Endothelial cell of umbilical vein (primary cell): ENCODE measurements around the gene AGPAT2. TPM values are rescaled to one million over a fixed set of nuclear protein-coding genes. Genes with fewer than 3 reads are reported as not detected.

Experiments used
- BruUV-seq: library from RNA; stranded (reverse); fragments of 400-500 nt; replicated peaks from 2 replicates; lab custom pipeline; 2021; lab: Mats Ljungman, UMichigan
- CTCF ChIA-PET: fragments of 300-600, 350-600 bp; sonication (Branson Sonifier 250); formaldehyde crosslinking; loops from one replicate; lab custom pipeline; 2021; ENCODE audit warnings: antibody characterized with exemption, inconsistent platforms; lab: Charles Lee
- POLR2A ChIA-PET: fragments of 300-600, 350-600 bp; sonication (Branson Sonifier 250); formaldehyde crosslinking; loops from one replicate; lab custom pipeline; 2021; ENCODE audit warnings: antibody characterized with exemption, inconsistent platforms; lab: Charles Lee
- DNase-seq: peaks from one replicate; pipeline ENCODE4 v3.0.0-alpha.2; 2011; ENCODE audit warnings: low read depth, low spot score
- FAIRE-seq: peaks from 2 replicates; lab custom pipeline; 2011; peaks lifted over from hg19 to GRCh38; lab: Jason Lieb, UNC
- H2AFZ ChIP-seq: 2 replicates; pipeline ENCODE4 v1.6.0; 2012; ENCODE audit warnings: low read depth, low read length, control low read depth, inconsistent platforms
- H3K27ac ChIP-seq: 2 replicates; pipeline ENCODE4 v1.5.1; 2011; ENCODE audit warnings: low read depth, mild to moderate bottlenecking, control low read depth, low read length, moderate library complexity; ENCODE audit not compliant: insufficient read depth
- H3K27me3 ChIP-seq, 2 experiments: 2 replicates each; pipeline versions ENCODE4 v1.6.0 to v1.6.1; 2011; ENCODE audit warnings: low read length in 2 of 2, mixed read lengths in 1 of 2; ENCODE audit not compliant: control insufficient read depth in 2 of 2, insufficient read depth in 2 of 2
- H3K36me3 ChIP-seq, 2 experiments: 2 replicates in 1 of 2; 3 replicates in 1 of 2; pipeline ENCODE4 v1.5.1; 2011; ENCODE audit warnings: low read length in 2 of 2, mild to moderate bottlenecking in 1 of 2, moderate library complexity in 1 of 2; ENCODE audit not compliant: control insufficient read depth in 2 of 2, insufficient read depth in 2 of 2; ENCODE audit errors: extremely low read depth in 1 of 2
- H3K4me1 ChIP-seq: 3 replicates; pipeline ENCODE4 v1.5.1; 2011; ENCODE audit warnings: mild to moderate bottlenecking, low read length; ENCODE audit not compliant: control insufficient read depth, insufficient read depth; ENCODE audit errors: extremely low read depth
- H3K4me2 ChIP-seq: 2 replicates; pipeline ENCODE4 v1.6.1; 2011; ENCODE audit warnings: low read length, control low read depth, mixed read lengths; ENCODE audit not compliant: insufficient read depth
- H3K4me3 ChIP-seq, 3 experiments: fragments of 200-600 bp in 1 of 3; sonication (generic), shearing (Covaris generic) in 1 of 3; replicated peaks in 1 of 3; 2 replicates each; pipeline ENCODE4 v1.5.1; 2011 to 2016; ENCODE audit warnings: control low read depth in 3 of 3, low read length in 3 of 3, mild to moderate bottlenecking in 2 of 3, inconsistent platforms in 1 of 3, low read depth in 1 of 3, moderate library complexity in 1 of 3; ENCODE audit not compliant: insufficient read depth in 1 of 3
- H3K79me2 ChIP-seq: 2 replicates; pipeline ENCODE4 v1.6.0; 2012; ENCODE audit warnings: low read length, inconsistent platforms; ENCODE audit not compliant: control insufficient read depth, insufficient read depth
- H3K9ac ChIP-seq: replicated peaks from 2 replicates; pipeline ENCODE3; 2011; ENCODE audit warnings: low read length, control low read depth; ENCODE audit not compliant: insufficient read depth; ENCODE audit errors: extremely low read depth
- H3K9me1 ChIP-seq: replicated peaks from 3 replicates; pipeline ENCODE4 v1.6.0; 2011; ENCODE audit warnings: mild to moderate bottlenecking, low read length; ENCODE audit not compliant: control insufficient read depth, insufficient read depth; ENCODE audit errors: extremely low read depth
- H3K9me3 ChIP-seq: replicated peaks from 2 replicates; pipeline ENCODE4 v1.5.1; 2012; ENCODE audit warnings: low read length, inconsistent platforms; ENCODE audit not compliant: control insufficient read depth, insufficient read depth
- H4K20me1 ChIP-seq: replicated peaks from 2 replicates; pipeline ENCODE3; 2011; ENCODE audit warnings: mild to moderate bottlenecking, low read length; ENCODE audit not compliant: control insufficient read depth, insufficient read depth; ENCODE audit errors: extremely low read depth
- CTCF ChIP-seq, 2 donors: IDR thresholded peaks; 1 replicate in 1 of 2; 2 replicates in 1 of 2; pipeline ENCODE4 v1.5.1; 2011; ENCODE audit warnings: low read length in 2 of 2, mild to moderate bottlenecking in 2 of 2, moderate library complexity in 2 of 2, control low read depth in 1 of 2, inconsistent platforms in 1 of 2, low read depth in 1 of 2; ENCODE audit not compliant: insufficient read depth in 1 of 2; ENCODE audit errors: extremely low read depth in 1 of 2
- EZH2 ChIP-seq: IDR thresholded peaks from 2 replicates; pipeline ENCODE4 v1.6.1; 2012; ENCODE audit warnings: borderline replicate concordance, low read depth, mild to moderate bottlenecking, moderate library complexity, low read length, inconsistent platforms; ENCODE audit not compliant: severe bottlenecking
- GATA2 ChIP-seq: IDR thresholded peaks from 2 replicates; pipeline ENCODE4 v1.7.0; 2011; ENCODE audit warnings: low read depth, mild to moderate bottlenecking, moderate library complexity, mixed read lengths, low read length; ENCODE audit not compliant: insufficient read length, insufficient read depth
- POLR2A ChIP-seq: IDR thresholded peaks from 2 replicates; pipeline ENCODE4 v1.6.1; 2012; ENCODE audit warnings: low read depth, mild to moderate bottlenecking, control low read depth, low read length
- POLR2AphosphoS5 ChIP-seq: IDR thresholded peaks from 2 replicates; pipeline ENCODE4 v1.6.1; 2012; ENCODE audit warnings: low read depth, mild to moderate bottlenecking, control low read depth, low read length, moderate library complexity; ENCODE audit not compliant: insufficient read depth
- dilution Hi-C: fragments of 300-500 bp; cut with MboI; formaldehyde crosslinking; loops from one replicate; pipeline ENCODE4 v1.15.0; 2019; ENCODE audit warnings: low sequenced_read_pairs; ENCODE audit not compliant: extremely low pct_ligation_motif_present
- intact Hi-C: fragments of 100-400 bp; cut with micrococcal nuclease; formaldehyde crosslinking; loops from one replicate; pipeline ENCODE4 v1.10.0; 2022
- polyA plus RNA-seq, 4 experiments: library from polyadenylated mRNA; depleted of rRNA in 3 of 4; stranded (reverse) in 3 of 4; unstranded in 1 of 4; fragments of >200 nt; gene quantifications; 2 replicates each; pipeline versions ENCODE4 v1.2.1 to v1.2.3, GENCODE V29; 2011 to 2012; ENCODE audit warnings: missing spikeins in 1 of 4
- total RNA-seq: library from RNA; stranded (reverse); gene quantifications from 2 replicates; pipeline ENCODE4 v1.2.3, GENCODE V29; 2021

Gene AGPAT2
- total and polyA plus RNA-seq, 2 donors (not counting 3 experiments of a cell fraction or from before 2014, with no cell fraction given): 45.5 to 55.3 TPM

- peak overlapping the region; percentile 68 to 81 (median 75) for H3K4me3 ChIP-seq
- DNase-seq: peak; percentile 75
- peaks cover 42% of the 10 kb centered on the region for H3K79me2 ChIP-seq
- H3K9me3 ChIP-seq: no peaks in the 10 kb centered on the region
- H3K36me3 ChIP-seq: peaks cover 0 to 8% of the 10 kb centered on the region in 2 experiments
- H3K27me3 ChIP-seq: no peaks in the 10 kb centered on the region
- no peaks in the 10 kb centered on the region for H3K9me1 ChIP-seq
- peak overlapping the region; percentile 96 for H3K27ac ChIP-seq
- no peaks in the 10 kb centered on the region for H4K20me1 ChIP-seq
- H3K4me2 ChIP-seq: peak overlapping the region; percentile 78
- H3K9ac ChIP-seq: peak overlapping the region; percentile 80
- POLR2A ChIA-PET: interaction anchor here (0.6 to 3.8 kb wide), 9 partner anchors 9 to 39 kb away, joined by 3 to 32 read pairs (median 5); partner anchors contain the start of gene AGPAT2
- no TSS peak for BruUV-seq
- H2AFZ ChIP-seq: no peak overlapping the region
- FAIRE-seq: peak; percentile 96
- TF ChIP-seq CTCF (IDR thresholded peaks at IDR 0.05; ENCODE audit: extremely low read depth in 1 of 2, insufficient read depth in 1 of 2, low read depth in 1 of 2, low read length in 2 of 2) (peak in 1 of 2 donors; percentile 27), EZH2 (no peak), GATA2 (no peak), POLR2A (peak; percentile 50), POLR2AphosphoS5 (peak; percentile 55)
- peaks cover 32% of the 10 kb centered on the region for H3K4me1 ChIP-seq
- intact Hi-C loops (loop anchor here (1.0 to 5.0 kb wide), 6 partner anchors 8 to 351 kb away; partner anchors contain the start of genes AGPAT2, DNLZ and SEC16A), dilution Hi-C loops (no loop called here)
- CTCF ChIA-PET: interaction anchor here (0.9 to 2.1 kb wide), 9 partner anchors 9 to 69 kb away, joined by 3 to 16 read pairs (median 4); no protein-coding TSS in a partner anchor
Observed at GRCh38 chr9:136713550-136713949, 26.3 kb upstream of the AGPAT2 start.
